ENCODE results near the gene TRPV3. TPM values are rescaled to one million over a fixed set of nuclear protein-coding genes. Genes with fewer than 3 reads are reported as not detected.
"Not testable (repeated sequence)": the region's sequence is repeated elsewhere in the genome, so short reads cannot be mapped to it uniquely, and the experiment has no call there.

The TRPV3 gene
- polyA plus RNA-seq, 1 donor, result 1.2 TPM

DNA sequence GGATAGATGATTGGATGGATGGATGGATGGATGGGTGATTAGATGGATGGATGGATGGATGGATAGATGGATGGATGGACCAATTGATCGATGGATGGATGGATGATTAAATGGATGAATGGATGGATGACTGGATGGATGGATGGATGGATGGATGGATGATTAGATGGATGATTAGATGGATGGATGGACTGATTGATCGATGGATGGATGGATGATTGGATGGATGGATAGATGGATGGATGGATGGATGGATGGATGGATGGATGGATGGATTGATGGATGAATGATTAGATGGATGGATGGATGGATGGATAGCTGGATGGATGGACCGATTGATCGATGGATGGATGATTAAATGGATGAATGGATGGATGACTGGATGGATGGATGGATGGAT, 38.1 kb downstream of the TRPV3 start:
- not testable (repeated sequence) for DNase-seq

GRCh38 chr17:3514873-3515272, 42.7 kb downstream of the TRPV3 start:
- DNase-seq, result no peak

DNA sequence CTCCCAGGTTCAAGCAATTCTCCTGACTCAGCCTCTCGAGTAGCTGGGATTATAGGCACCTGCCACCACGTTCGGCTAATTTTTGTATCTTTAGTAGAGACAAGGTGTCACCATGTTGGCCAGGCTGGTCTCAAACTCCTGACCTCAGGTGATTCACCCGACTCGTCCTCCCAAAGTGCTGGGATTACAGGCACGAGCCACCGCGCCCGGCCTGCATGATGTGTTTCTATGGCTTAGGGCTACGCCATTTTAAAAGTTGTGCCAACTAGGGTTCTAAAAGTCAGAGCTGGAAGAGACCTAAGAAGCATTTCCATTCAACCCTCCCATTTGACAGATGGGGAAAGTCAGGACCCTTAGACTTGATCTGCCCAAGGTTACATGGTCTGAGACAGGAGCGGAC, 43.4 kb downstream of the TRPV3 start:
- DNase-seq, result not testable (repeated sequence)

- DNase-seq, result no peak
These were observed 44.1 kb downstream of the TRPV3 start for GRCh38 chr17:3513305-3514035.

DNA sequence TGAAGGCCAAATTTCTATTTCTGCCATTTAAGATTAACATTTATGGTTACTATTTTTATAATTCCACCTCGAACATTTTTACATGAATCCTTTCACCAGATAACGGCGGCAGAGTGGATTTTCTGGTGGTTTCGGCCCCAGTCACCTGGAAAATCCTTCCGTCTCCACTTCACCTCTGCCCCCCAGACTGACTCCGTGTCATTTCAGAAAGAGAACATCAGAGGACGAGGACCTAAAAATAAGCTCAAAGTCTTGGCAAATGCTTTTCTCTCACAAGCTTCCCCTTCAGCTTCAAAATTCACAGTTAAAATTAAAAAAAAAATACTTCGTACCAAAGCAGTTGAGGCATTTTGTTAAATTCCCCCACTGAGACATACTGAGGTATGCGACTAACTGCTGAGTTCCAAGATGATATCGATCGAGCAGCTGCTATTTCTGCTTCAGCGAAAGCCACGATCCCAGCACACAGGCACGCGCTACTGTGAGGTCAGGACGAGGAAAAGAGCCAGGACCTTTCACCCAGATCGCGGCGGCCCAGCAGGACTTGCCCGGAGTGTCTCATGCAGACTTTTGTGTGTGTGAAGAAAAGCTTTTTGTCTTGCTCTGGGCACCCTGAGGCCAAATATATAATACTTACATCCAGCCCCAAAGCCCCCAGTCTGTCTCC, 45.0 kb downstream of the TRPV3 start:
- peak; percentile 85 for DNase-seq

- DNase-seq, result no peak
These were observed 45.6 kb downstream of the TRPV3 start for GRCh38 chr17:3511852-3512504.

- DNase-seq, result no peak
These were observed 47.5 kb downstream of the TRPV3 start for GRCh38 chr17:3510090-3510489.

DNA sequence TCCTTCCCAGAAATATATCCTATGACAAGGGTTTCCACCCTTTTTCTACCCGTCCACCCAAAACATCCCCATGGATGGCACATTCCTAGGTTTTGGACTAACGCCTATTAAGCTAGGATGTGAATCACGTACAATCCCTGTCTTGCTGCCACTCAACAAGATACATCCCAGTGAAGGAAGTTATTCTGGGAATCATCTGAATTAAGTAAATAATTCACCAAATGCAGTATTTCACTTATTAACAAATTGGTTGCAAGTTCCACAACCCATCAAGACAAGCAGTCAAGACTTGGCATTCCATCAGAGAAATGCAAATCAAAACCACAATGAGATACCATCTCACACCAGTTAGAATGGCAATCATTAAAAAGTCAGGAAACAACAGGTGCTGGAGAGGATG, 49.7 kb downstream of the TRPV3 start:
- no peak for DNase-seq

GRCh38 chr17:3507071-3507470, 50.5 kb downstream of the TRPV3 start:
- DNase-seq, result no peak

- DNase-seq, result no peak
These were observed 51.6 kb downstream of the TRPV3 start for GRCh38 chr17:3506054-3506453.

GRCh38 chr17:3505008-3505407, 52.6 kb downstream of the TRPV3 start:
- no peak for DNase-seq

GRCh38 chr17:3503285-3503684, 54.3 kb downstream of the TRPV3 start:
- no peak for DNase-seq

- DNase-seq, result no peak
These were observed 55.1 kb downstream of the TRPV3 start for GRCh38 chr17:3502466-3502865.

- no peak for DNase-seq
These were observed 56.3 kb downstream of the TRPV3 start for GRCh38 chr17:3501344-3501743.

DNA sequence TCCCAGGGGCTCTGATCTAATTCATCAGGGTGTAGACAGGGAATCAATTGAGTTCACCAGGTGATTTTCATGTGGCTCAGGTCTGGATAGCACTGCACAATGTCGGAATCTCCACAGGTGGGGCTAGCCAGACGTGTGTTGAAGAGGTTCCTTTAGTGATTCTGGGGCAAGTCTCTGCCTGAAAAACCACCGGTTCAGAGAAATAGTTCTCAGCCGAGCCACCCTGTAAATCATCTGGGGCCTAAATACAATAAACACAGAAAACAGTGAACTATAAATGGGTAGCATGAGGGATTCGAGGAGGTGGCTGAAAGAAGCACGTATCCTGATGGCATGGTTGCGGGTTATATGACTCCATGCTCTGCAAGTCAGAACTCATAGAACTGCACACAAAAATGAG, 60.5 kb downstream of the TRPV3 start:
- no peak for DNase-seq

DNA sequence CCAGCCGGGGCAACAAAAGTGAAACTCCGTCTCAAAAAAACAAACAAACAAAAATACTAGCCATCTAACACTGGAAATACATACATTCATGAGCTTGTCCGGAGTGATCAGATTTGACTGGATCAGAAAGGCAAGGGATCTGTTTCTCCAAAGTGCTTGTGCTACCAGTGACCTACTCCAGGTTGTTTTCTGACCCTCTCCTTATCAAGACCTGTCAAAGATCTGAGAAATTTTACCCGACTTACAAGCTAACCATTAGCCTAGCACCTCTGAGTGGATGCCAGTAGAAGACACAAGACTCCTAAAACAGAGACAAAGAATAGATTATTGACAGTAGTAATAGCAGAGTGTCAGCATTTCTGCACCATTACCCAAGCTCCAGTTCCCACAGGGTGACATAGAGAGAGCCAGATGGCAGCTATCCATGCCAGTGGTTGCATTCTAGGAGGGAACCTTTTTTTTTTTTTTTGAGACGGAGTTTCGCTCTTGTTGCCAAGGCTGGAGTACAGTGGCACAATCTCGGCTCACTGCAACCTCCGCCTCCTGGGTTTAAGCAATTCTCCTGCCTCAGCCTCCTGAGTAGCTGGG, 72.0 kb downstream of the TRPV3 start:
- no peak for DNase-seq

DNA sequence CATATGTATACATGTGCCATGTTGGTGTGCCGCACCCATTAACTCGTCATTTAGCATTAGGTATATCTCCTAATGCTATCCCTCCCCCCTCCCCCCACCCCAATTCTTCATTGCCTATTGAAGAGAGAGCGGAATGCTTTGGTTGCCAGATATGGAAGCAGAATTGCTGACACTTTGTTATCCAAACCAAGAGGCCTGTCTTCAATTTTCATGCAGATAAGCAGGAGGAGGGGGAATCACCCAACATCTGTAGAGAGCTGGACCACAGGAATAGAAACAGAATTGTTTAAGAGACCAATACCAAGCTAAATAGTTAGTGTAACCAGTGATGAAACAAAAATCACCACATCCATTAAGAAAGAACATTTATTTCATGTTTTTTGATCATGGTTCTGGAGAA, 74.8 kb downstream of the TRPV3 start:
- no peak for DNase-seq

GRCh38 chr17:3479988-3480387, 77.6 kb downstream of the TRPV3 start:
- DNase-seq, result no peak

- no peak for DNase-seq
These were observed 81.6 kb downstream of the TRPV3 start, which contains the start of gene ASPA for GRCh38 chr17:3475812-3476610. Gene ASPA, plus strand, starts transcription at chr17:3475997. Its CDS starts 163 bp downstream, at chr17:3476160.

- no peak for DNase-seq
These were observed 82.3 kb downstream of the TRPV3 start for GRCh38 chr17:3475251-3475685.

DNA sequence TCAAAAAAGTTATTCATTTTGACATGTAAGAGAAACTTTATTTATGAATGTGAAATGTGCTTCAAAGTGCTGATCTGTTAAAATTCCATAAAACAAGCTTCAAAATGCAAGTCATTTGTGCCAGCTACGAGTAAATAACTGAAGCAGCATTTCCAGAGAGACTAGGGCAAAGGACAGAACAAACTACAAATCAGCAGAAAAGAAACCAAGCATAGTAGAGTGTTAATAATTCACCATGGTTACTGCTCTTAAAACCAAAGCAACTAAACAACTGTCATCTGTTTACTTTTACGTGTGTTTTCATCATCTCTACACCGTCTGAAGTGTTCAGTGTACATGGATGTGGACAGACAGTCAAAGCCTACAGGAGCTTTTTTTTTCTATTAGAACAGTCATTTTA, 83.4 kb downstream of the TRPV3 start:
- no peak for DNase-seq

- DNase-seq, result no peak
These were observed 85.5 kb downstream of the TRPV3 start for GRCh38 chr17:3472137-3472536.

Measured in hindlimb muscle (tissue), 1 donor.